HG03442 (cell line): ENCODE data around the gene ITFG2.
"Not testable (repeated sequence)": the region's sequence is repeated elsewhere in the genome, so short reads cannot be mapped to it uniquely, and the experiment has no call there.

ENCODE experiments used
- ATAC-seq: cut with Tn5 transposase; IDR thresholded peaks from one replicate; pipeline ENCODE4 v1.9.1; 2021; ENCODE audit warnings: mild to moderate bottlenecking, moderate library complexity; ENCODE audit not compliant: unreplicated experiment

Gene ITFG2

GRCh38 chr12:2858944-2859421 is 46.5 kb downstream of the ITFG2 start:
- no peak for ATAC-seq

- no peak for ATAC-seq
Measured at GRCh38 chr12:2860170-2860569, 47.7 kb downstream of the ITFG2 start.

- no peak for ATAC-seq
Measured at GRCh38 chr12:2862876-2863275, 50.4 kb downstream of the ITFG2 start.

- ATAC-seq: not testable (repeated sequence)
Measured at GRCh38 chr12:2863402-2863801, 50.9 kb downstream of the ITFG2 start.

GRCh38 chr12:2864198-2864597 is 51.7 kb downstream of the ITFG2 start:
- ATAC-seq: no peak

- ATAC-seq: not testable (repeated sequence)
Measured at GRCh38 chr12:2868986-2869632, 56.6 kb downstream of the ITFG2 start.
